ENCODE results near the gene RSPH6A. TPM values are rescaled to one million over a fixed set of nuclear protein-coding genes. Genes with fewer than 3 reads are reported as not detected.

Gene RSPH6A
- total RNA-seq, 1 donor from 2014 or later, result 0.08 TPM

GRCh38 chr19:45826934-45827333 is 11.8 kb upstream of the RSPH6A start:
- intact Hi-C loops (cut with DNase I), result no loop called here

DNA sequence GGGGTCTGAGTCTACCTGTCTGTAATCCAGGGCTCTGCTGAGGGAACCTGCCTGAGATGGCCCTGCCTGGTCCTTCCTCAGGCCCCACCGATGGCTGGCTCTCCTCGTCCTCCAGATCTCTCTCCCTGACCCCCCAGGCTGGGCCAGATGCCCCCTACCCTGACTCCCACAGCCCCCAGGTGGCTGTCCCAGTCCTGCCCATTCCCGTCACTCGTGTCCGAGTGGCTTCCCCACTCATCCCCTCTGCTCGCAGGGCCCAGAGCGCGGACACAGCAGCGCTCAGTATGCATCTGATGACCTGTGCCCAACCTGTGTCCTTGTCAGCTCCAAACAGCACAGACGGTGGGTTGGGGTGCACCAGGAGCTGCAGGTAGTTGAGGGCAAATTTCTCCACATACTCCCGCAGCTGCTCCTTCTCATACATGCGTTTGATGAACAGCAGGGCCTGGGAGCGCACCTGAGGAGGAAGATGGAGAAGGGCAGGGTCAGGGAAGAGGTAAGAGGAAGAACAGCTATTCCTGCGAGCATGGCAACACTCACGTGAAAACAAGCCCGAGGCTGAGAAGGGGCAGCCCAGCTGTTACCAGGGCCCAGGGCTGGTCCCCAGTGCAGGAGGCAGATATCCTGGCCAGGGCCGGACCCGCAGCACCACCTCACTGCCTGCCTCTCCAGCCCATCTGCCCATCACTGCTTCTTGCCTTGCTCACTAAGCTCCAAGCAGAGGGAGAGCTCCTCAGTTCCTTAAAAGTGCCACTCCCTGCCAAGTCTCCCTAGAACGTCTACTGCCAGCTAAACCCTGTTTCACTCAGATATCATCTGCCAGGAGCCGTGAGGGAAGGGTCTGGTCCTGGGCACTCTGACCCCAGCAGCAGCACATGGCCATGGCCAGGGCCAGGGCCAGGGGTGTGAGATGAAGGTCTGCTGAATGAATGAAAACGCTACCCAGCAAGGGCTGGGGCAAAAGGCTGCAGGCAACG is 11.1 kb upstream of the RSPH6A start:
- no peak for ATAC-seq (ENCODE audit: poor library complexity)
- intact Hi-C loops (cut with DNase I), result no loop called here
- DNase-seq, result no peak

More at GRCh38 chr19:45826934-45827333, 11.8 kb upstream of the RSPH6A start:
- ATAC-seq (ENCODE audit: poor library complexity) (no peak), DNase-seq (no peak)

GRCh38 chr19:45825263-45825605 is 10.1 kb upstream of the RSPH6A start:
- no peak for ATAC-seq (ENCODE audit: poor library complexity)
- intact Hi-C loops (cut with DNase I), result no loop called here
- no peak for DNase-seq

DNA sequence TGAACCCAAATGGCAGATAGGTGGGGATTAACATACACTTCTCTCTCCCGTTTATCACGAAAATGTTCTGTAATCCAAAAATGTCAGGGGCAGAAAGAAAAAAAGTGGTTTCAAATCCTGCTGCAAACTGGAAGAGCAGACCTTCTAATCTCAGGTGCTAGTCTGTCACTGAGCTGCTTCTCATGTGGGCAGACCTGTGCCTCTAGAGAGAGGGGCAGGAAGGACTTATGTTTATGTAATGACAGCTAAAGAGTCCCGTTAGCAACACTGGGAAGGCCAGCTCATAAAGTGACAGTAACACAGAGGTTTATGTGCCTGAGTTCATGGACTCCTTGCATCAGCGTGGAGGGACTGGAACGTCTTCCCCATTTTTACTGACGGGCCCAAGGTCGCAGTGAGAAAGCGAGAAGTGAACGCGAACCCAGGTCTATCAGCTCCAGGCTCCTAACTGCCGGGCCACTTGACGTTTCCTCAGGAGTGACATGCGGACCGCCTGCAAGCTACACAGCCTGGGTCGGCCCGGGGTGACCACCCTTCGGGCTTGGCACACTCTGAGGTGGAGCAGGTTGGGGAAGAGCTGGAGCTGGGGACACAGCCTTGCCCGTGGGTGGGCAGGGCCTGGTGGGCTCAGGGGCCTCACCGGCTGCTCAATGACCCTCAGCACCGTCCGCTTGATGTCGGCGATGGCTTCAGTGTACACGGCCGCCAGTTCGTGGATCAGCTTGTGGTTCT is 9.6 kb upstream of the RSPH6A start:
- ATAC-seq (ENCODE audit: poor library complexity) (no peak), DNase-seq (no peak)
- intact Hi-C loops (cut with DNase I), result no loop called here

DNA sequence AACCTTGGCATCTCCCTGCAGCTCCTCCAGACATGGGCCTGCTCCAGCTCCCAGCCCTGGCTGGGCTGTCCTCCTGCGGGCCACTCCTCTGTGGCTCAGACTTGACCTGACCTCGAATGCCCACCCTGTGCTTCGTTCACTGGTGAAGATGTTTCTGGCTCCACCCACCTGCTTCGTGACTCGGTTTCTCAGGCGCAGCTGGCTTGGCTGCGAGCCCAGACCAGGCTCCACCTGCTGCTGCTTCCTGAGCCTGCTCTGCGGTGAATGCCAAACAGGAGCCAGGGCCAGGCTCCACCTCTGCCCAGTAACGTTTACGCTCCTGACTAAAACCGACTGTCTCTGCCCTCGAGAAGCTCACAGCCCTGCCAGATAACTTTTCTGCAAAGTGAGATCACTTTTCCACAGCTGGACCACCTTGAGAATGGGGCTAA is 8.9 kb upstream of the RSPH6A start:
- ATAC-seq (ENCODE audit: poor library complexity), result no peak
- no peak for DNase-seq
- intact Hi-C loops (cut with DNase I), result no loop called here

DNA sequence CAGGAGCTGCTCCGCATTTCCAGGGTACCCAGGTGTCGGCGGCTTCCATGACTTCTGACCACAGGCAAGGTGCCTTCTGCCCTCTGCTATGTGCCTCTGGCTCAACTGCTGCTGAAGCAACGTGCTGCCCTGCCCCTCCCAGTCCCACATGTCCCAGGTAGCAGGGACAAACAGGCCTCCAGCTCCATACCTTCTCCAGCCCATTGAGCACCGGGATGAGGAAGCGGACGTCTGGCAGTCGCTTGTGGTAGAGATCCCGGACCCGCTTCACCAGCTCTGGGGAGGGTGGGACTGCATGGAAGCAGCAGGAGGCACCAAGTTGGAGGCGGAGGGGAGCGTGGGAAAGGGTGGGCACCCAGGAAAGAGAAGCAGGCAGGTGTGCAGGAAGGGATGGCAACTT is 8.1 kb upstream of the RSPH6A start:
- no peak for DNase-seq
- intact Hi-C loops (cut with DNase I), result no loop called here
- no peak for ATAC-seq (ENCODE audit: poor library complexity)

DNA sequence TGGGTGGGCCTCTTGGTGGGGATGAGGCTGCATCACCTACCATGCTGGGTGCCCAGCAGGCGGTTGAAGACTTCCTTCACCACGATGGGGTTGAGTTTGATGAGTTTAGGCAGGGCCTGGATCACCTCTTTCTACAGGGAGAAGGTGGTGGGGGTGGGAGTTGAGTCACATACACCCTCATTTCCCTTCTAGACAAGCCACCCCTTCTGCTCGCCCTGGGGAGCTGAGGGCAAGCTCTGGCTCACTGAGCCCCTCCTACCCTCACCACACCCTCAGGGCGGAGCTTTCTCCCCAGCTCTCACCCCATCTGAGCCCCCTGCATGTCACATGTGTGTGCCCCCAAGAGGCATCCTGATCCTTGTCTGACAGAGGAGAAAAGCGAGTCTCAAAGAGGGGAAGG is 7.6 kb upstream of the RSPH6A start:
- no peak for DNase-seq
- ATAC-seq (ENCODE audit: poor library complexity), result no peak
- intact Hi-C loops (cut with DNase I), result no loop called here

DNA sequence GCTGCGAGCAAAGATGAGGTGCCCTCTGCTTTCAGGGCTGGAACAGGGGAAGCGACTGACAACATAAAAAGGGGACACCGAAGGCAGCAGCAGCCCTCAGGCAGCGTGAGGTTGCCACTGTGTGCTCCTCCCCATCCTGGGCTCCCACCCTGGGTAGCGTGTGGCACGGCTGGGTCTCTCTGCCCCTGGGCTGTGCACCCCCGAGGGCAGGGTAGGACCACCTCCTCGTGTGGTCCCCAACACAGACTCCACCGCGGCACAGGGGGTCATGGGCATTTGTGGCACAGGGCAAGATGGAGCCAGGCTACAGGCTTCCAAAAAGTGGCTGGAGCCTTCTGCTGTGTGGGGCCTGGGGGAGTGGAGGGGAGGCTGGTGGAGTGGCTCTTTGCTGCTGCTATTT is 6.5 kb upstream of the RSPH6A start:
- no peak for ATAC-seq (ENCODE audit: poor library complexity)
- intact Hi-C loops (cut with DNase I), result no loop called here
- no peak for DNase-seq

DNA sequence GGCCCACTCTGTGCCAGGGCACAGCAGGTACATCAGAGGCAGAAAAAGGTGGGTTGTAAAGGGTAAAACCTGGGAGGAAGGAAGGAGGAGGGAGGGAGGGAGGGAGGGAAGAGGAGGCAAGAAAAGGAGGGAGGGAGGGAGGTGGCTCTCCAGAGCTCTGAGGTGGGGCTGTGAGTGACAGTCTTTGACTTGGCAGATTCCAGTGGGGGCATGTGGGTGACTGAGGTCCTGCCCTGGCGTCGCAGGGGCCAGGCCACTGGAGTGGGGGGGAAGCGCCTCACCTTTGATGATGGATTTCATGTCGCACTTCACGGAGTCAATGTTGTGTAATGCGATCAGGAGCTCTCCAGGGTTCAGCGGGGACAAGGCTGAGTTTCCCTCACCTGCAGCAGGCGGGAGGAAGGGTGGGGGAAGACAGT is 6.0 kb upstream of the RSPH6A start:
- DNase-seq, result no peak
- no peak for ATAC-seq (ENCODE audit: poor library complexity)
- intact Hi-C loops (cut with DNase I), result no loop called here

GRCh38 chr19:45820413-45821102 is 5.5 kb upstream of the RSPH6A start:
- DNase-seq (no peak), ATAC-seq (ENCODE audit: poor library complexity) (no peak)
- intact Hi-C loops (cut with DNase I), result no loop called here

GRCh38 chr19:45819769-45820168 is 4.7 kb upstream of the RSPH6A start:
- ATAC-seq (ENCODE audit: poor library complexity) (no peak), DNase-seq (no peak)
- intact Hi-C loops (cut with DNase I), result no loop called here

DNA sequence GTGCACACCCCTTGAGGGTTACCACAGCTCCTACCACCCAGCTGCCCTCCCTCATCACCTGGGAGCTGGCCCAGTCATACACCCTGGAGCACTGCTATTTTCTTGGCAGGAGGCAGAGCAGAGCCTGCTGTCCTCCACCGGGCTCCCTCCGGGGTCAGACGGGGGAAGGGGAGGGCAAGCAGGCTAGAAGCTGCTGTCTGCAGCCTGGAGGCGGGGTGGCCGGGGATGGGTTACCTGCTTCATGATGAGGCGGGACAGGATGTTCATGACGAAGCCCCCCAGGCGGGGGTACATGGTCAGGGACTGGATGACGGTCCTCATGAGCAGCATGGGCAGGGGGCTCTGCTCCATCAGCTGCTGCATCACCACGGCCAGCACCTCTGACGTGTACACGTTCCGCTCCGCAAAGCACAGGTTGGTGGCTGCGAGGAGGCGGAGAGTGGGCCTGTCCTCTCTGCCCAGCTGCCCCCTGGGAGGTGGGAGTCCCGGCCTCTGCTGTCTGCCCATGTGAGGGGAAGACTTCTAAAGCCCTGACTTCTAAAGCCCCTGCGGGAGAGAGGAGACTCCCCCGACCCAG is 2.7 kb upstream of the RSPH6A start:
- ATAC-seq (ENCODE audit: poor library complexity) (peak; percentile 25), DNase-seq (no peak)
- intact Hi-C loops (cut with DNase I), result no loop called here

DNA sequence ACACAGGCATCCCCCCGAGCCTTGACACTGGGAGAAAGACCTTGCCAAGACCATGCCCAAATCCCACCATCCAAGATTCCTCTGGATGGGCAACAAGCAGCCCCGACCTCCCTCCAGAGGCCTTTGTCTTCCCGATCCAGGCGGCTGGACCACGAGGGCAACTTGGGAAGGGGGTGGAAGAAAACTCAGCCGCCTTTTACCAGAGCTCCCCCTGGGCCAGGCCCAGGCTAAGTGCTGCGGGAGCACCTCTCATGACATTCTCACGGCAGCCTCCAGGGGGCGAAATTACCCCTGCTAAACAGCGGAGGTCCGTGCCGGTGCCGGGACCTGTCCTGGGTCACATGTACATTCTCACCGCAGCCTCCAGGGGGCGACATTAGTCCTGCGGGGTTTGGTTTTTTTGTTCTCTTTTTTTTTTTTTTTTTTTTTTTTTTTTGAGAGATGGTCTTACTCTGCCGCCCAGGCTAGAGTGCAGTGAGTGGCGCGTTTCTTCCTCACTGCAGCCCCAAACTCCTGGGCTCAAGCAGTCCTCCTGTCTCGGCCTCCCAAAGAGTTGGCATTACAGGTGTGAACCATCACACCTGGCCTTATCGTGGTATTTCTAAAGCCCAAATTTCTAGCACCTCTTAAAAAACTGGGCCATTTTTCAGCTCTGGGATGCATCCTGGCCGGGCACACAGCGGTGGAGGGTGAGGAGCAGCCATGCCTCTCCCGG is 2.1 kb upstream of the RSPH6A start:
- DNase-seq (peak; percentile 96), ATAC-seq (ENCODE audit: poor library complexity) (peak; percentile 90)
- intact Hi-C loops (cut with DNase I), result no loop called here

- peak; percentile 2 for ATAC-seq (ENCODE audit: poor library complexity)
- DNase-seq, result no peak
- intact Hi-C loops (cut with DNase I), result no loop called here
Observed at GRCh38 chr19:45816236-45817009, 1.3 kb upstream of the RSPH6A start.

DNA sequence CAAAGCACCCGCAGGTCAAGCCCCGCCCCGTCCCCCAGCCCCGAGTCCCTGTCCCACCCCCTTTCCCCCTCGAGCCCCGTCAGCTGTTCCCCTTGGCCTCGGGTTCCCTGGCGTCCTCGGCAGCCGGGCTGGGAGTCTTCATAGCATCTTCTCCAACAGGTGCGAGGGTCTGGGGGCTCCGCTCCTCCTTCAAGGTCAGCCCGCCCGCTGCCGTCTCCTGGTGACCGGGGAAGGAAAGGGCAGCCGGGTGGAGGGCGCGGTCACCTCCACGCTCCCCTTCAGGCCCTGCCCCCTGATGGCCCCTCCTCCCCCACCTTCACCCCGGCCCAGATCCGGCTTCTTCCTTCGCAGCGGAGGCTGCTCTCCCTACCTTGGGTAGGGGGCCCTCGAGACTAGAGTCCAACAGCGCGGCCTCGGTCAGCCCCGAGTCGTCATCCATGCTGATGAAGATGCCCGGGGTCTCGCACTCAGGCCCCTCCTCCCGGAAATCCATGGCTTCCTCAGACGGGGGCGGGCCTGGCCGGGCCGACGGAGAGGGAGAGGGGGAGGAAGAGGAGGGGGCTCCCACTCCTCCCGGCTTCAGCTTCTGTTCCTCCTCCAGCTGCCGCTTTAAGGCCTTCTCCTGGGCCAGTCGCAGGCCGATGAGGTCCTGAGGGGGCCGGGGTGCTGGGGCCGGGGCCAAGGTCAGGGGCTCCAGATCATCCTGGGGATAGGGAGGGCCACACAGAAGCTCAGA is 541 bp upstream of the RSPH6A start:
- no peak for DNase-seq
- ATAC-seq (ENCODE audit: poor library complexity), result peak; percentile 18
- intact Hi-C loops (cut with DNase I), result no loop called here

DNA sequence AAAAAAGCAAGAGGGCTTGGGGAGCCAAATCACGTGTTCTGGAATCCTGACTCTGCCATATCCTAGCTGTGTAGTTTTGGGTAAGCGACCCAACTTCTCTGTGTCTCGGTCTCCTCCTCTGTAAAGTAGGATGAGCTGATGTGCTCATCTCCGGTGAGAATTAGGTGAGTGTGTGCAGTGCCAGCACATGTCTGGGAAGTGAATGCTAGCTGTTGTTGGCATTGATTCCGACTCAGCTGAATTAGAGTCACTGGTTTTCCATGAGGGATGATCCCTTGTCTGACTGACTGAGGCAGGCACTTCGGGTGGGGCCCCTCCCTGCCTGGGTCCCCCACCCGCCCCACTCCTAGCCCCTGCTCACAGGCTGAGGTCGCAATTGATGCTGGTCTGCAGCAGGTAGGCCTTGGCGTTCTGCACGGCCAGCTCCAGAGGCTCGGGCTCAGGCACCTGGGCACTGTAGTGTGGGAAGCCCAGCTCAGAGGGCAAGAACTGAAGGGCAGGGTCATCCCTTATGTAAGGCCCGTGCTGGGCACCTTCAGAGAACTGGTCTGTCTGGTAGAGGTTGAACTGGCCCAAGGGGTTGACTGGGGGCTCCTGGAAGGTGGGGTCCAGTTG is 835 bp downstream of the RSPH6A start:
- no peak for DNase-seq
- intact Hi-C loops (cut with DNase I), result no loop called here
- ATAC-seq (ENCODE audit: poor library complexity), result no peak

GRCh38 chr19:45812297-45812696 is 2.8 kb downstream of the RSPH6A start:
- DNase-seq (no peak), ATAC-seq (ENCODE audit: poor library complexity) (no peak)
- intact Hi-C loops (cut with DNase I), result no loop called here
